Activated CD4-positive, CD25-positive, alpha-beta regulatory T cell treated with anti-CD3 and anti-CD28 coated beads, Interleukin-2, amount 50 U/mL, for 16 hours (primary cell): ENCODE data around the gene KIF7.
"Not testable (repeated sequence)": the region's sequence is repeated elsewhere in the genome, so short reads cannot be mapped to it uniquely, and the experiment has no call there.

Experiments
- DNase-seq: peaks from one replicate; pipeline ENCODE4 v3.0.0-alpha.2; 2020; ENCODE audit warnings: low read depth, low spot score

KIF7 gene, protein sequence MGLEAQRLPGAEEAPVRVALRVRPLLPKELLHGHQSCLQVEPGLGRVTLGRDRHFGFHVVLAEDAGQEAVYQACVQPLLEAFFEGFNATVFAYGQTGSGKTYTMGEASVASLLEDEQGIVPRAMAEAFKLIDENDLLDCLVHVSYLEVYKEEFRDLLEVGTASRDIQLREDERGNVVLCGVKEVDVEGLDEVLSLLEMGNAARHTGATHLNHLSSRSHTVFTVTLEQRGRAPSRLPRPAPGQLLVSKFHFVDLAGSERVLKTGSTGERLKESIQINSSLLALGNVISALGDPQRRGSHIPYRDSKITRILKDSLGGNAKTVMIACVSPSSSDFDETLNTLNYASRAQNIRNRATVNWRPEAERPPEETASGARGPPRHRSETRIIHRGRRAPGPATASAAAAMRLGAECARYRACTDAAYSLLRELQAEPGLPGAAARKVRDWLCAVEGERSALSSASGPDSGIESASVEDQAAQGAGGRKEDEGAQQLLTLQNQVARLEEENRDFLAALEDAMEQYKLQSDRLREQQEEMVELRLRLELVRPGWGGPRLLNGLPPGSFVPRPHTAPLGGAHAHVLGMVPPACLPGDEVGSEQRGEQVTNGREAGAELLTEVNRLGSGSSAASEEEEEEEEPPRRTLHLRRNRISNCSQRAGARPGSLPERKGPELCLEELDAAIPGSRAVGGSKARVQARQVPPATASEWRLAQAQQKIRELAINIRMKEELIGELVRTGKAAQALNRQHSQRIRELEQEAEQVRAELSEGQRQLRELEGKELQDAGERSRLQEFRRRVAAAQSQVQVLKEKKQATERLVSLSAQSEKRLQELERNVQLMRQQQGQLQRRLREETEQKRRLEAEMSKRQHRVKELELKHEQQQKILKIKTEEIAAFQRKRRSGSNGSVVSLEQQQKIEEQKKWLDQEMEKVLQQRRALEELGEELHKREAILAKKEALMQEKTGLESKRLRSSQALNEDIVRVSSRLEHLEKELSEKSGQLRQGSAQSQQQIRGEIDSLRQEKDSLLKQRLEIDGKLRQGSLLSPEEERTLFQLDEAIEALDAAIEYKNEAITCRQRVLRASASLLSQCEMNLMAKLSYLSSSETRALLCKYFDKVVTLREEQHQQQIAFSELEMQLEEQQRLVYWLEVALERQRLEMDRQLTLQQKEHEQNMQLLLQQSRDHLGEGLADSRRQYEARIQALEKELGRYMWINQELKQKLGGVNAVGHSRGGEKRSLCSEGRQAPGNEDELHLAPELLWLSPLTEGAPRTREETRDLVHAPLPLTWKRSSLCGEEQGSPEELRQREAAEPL (N-terminal part only)

DNA sequence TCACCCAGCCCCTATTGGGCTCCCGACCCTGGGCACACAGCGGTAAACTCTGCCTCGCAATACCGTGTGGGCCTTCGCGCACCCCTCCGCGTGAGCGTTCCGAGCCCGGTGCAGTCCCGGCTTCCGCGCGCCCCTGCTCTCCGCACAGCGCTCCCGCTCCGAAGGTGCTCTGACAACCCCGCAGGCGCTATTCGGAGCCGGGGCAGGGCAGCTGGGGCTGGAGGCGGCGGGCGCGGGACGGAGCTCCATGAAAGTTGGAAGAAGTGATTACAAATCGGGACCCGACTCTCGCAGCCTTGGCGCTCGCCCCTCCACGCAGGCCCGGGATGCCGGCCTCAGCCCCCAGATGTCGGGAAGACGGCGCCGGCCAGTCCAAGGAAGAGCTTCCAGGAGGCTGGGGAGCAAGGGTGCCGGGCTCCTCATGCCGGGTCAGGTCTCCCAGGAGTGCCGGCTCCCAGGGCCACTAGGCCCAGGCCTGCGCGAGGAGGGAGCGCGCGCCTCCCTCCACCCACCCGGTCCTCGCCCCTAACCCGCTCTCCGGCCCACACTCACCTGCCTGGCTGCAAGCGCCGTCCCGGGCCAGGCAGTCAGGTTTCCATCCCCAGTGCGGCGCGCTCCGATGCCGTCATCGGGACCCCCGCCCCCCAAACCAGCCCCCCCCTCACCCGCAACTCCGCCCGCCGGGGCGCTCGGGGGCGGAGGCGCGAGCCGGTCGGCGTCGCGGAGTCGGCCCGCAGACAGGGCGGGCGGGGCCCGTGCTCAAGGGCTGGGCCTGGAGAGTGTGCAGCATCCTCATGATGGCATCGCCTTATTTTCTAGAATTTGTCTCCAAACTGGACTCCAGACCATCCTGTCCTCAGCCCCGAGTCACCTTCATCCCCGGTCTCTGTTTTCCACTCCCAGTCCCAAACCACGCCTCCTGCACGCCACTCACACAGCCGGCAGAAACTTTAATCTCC is at the start of gene KIF7:
Gene KIF7 (minus strand): TSS at position 621 of the 959 bp plus-strand sequence. CDS start 2,537 bp downstream, outside the sequence.
- no peak for DNase-seq

DNA sequence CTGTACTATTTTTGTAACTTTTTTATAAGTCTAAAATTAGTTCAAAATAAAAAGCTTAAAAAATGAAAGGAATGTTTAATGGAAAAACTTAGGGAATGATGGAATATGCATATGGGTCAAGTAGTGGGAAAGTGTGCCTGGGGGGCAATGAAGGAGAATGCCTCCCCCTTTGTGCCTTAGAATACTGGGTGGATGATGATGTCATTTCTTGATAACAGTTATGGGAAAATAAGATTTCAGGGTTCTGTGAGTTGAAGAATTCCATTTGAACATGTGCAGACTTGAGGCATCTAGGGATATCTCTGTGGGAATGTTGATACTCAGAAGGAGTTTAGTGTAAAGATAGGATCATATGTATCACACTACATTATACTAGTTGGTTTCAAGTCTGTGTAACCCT is 49.1 kb upstream of the KIF7 start:
- no peak for DNase-seq

DNA sequence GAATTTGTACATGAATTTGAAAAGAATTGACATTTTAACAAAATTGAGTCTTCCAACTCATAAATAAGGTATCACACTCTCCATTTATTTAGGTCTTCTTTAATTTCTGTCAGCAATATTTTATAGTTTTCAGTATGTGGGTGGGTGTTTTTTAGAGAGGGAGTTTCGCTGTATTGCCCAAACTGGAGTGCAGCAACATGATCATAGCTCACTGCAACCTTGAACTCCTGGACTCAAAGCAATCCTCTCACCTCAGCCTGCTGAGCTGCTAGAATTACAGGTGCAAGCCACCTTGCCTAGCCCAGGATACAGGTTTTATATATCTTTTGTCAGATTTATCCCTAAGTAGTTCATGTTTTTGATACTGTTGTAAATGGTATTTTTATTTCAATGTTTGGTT is 39.9 kb upstream of the KIF7 start:
- DNase-seq, result no peak

DNA sequence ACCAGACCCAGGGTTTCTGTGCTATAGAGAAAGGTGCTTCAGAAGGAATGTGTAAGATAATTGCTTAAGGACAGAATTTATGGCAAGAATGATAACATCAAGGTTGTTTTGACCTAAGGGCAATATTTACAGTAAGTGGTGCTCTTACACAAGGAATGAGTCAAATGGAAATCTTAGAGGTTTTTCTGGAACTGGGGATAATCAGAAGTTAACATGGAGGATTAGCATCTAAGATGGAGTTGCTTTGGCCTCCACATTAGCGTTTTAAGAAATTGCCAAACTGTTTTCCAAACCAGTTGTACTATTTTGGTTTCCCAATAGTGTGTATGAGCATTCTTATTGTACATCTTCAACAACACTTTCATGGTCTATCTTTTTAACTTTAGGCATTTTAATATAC is 38.4 kb upstream of the KIF7 start:
- no peak for DNase-seq

DNA sequence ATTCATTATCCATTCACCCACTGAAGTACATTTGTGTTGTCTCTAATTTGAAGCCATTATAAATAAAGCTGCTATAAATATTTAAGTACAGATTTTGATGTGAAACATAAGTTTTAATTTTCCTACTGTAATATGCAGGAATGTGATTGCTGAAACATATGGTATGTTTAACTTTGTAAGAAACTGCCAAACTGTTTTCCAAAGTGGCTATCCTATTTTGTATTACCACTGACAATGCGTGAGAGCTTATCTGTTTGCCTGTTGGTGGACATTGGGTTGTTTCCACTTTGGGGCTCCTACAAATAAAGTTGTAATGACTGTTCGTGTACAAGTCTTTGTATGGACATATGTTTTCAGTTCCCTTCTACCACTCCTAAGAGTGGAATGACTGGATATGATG is 37.8 kb upstream of the KIF7 start:
- no peak for DNase-seq

DNA sequence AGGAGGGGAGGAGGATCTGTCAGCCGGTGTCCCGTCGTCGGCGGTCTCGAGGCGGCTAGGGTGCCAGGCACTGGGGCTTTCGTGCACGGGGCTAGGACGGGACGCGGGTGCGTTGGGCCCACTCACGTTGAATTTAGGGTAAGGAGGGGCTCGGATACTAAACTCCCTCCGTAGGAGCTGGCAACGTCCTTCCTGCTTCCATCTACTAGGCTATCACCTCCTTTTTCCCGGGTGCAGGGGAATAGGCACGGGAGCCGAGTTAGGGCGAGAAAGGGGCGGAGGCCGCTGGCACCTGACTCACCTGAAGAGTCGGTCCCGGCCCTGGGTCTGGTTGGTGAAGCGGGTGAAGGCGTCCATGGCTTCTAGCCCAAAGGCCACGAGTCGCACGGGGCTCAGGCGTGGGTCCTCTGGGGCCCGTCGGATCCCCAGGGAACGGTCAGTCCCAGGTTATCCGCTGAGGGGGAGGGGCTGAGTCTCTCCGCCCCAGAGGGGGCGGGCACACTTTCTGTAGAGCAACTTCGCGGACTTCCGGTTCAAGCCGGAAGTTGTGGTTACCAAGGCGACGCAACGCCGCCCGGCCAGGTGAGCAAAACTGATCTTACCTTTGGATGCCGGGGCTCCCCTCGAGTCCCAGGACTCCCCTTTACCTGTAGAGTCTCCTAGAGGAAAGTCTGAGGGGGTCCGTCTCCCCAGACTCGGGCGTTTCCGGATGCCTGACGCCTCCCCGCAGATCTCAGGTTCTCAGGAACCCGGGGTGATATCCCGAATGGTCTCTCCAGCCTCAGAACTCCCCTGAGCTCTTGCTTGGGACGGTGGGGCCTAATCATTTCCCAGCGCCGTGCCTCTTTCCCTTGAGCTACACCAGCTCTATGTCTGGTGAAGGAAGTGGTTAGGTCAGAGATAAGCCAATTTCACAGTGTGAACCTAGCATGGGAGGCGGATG is 35.3 kb upstream of the KIF7 start, which contains the start of the genes PEX11A and WDR93:
Gene PEX11A (minus strand): TSS at position 479 of the 943 bp plus-strand sequence. CDS start 122 bp downstream, at position 357.
Gene WDR93 (plus strand): TSS at position 536 of the 943 bp plus-strand sequence. CDS start 10,936 bp downstream, outside the sequence.
- DNase-seq, result peak; percentile 55

DNA sequence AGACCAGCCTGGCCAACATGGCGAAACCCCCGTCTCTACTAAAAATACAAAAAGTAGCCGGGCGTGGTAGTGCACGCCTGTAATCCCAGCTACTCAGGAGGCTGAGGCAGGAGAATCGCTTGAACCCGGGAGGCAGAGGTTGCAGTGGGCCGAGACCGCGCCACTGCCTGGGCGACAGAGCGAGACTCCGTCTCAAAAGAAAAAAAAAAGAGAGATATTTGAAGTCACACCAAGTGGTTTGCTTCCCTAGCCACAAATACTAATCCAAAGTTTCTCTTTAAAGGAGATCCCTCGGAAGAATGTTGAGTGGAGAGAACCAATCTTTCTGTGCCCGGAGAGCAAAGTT is 34.6 kb upstream of the KIF7 start:
- DNase-seq, result not testable (repeated sequence)

DNA sequence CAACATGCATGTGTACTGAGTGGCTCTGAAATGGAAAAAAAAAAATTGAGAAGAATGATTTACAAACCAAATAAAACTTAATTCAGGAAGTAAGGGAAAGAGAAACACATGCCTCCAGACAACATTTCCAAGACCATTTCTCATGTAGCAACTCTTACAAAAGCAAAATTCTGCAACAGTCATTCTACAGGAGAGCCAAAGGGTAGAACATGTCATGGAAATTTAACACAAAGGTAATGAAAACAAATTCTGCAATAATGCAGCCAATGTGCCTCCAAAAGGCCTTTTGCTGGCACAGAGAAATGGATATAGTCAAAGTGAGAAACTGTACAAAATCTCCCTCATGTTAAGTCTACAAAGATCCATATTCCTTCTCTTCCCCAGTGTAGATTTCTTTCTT is 31.3 kb upstream of the KIF7 start:
- no peak for DNase-seq

DNA sequence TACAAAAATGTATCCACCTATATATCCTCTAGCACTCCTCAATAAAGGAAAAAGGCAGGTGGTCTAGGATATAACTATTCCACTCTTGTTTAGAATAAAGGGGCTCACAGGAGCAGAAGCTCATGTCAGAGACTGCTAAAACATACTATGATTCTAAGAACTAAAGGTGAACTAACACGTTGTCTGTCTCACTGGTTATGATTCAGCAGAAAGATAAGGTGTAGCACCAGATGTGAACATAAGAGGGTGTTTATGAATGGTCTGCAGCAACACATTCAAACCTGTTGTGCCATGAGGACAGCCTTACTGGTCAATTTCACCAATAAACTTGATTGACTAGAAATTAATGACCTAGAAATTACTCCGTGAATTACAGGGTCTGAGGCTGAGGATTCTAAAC is 30.7 kb upstream of the KIF7 start:
- DNase-seq, result no peak

DNA sequence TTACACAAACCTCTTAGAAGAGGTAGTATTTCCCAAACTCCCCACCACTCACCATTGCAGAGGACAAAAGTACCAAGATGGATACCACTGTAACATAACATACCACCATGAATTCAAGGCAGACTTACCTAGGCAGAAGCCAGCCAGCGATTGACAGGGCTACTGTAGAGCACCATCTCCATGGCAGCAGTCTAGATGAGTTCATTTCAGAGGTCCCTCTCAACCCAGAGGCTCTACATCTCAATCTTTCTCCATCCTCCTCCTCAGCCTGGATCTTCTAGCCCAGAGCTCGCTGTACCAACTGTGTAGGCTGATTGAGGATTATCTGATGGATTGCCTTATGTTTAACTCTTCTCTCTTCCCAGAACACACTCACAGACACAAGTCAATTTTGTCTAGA is 25.9 kb upstream of the KIF7 start:
- DNase-seq, result no peak

DNA sequence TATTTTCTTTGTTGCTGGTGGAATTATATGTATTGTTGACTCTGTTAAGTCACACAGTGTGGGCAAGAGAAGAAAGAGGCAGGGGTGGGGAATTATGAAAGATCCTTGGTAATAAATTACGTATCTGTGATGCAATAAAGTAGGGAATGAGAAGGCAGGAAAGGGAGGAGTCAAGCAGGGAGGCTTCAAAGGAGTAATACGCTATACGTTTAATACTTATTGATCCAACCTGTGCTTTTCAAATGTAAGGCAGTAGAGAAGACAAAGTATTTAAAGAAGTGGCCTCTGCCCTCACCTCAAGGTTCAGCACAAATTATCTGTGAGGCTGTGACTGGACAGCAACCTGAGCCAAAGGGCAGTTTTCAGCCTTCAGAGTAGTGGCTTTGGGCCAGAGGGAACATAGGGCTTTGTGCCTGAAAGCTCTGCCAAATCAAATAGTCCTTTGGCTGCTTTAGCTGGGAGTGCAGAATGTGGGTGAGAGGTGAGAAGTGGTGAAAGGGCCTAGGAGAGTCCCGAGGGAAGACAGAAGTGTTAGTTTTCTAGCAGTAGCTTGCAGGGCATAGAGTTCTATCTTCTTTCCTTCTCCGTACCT is 25.1 kb upstream of the KIF7 start:
- DNase-seq, result no peak

DNA sequence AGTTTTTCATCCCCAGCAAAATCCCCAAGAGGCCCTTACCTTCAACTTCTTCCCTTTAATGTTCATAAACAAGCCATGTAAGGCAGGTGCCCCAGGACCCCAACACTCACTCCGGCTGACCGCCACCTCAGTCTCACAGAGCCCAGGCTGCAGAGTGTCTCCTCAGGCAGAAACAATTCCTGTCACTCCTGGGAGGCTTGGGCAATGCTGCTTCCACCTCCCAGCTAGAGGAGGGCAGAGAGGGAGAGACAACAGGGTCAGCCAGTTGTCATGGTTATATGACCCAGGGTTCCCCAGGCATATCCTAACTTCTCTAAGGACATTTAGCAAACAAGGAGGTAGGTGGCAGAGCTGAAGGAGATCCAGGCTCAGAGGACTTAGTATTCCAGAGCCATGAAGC is 23.9 kb upstream of the KIF7 start, which contains the start of gene PLIN1:
Gene PLIN1 (minus strand): TSS at position 156 of the 400 bp plus-strand sequence. CDS start 1,878 bp downstream, outside the sequence.
- no peak for DNase-seq

DNA sequence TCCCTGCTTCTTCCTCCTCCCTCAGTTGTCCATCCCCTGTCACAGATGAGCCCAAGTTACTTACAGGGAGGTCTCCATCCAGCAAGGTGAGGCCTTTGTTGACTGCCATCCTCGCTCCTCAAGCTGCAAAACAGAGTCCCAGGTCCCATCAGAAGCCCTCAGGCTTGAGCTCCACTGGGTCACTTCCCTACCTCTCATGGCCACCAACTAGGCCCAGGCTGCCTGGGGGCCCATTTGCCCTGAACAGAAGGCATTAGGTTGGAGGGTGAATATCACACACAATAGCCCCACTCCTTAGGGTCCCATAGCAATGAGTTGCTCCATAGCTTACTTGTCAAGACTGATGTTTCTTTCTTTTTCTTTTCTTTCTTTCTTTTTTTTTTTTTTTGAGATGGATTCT is 22.1 kb upstream of the KIF7 start:
- DNase-seq, result no peak

DNA sequence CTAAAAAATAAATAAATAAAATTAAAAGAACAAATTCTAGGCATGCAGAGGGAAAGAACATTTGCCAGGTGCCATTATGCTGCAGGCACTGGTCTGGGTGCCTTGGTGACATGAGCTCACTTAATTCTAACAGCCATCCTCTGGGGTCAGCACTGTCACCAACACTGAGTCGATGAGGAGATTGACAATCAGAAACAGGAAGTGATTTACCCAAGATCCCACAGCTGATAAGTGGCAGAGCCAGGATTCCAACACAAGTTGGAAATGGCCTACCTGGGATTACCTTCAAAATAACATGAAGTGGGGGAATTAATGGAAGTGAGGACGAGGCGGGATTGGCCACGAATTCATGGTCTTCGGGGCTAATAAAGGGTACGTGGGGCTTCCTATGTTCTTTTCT is 20.3 kb upstream of the KIF7 start:
- no peak for DNase-seq

DNA sequence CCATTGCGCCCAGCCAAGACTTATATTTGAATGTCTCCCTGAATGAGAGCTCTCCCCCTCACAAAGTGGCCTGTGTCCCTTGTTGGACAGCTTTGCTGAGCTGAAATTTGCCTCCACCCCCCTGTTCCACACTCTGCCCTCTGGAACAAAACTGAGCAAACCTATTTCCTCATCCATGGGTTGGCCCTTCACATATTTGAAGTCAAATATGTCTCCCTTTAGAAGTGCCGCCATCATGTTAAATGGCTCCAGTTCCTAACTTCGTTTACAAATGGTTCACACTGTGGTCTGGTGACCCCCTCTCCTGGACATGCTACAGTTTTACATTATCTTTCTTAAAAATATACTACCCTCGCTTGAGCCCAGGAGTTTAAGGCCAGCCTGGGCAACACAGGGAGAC is 19.3 kb upstream of the KIF7 start:
- no peak for DNase-seq

DNA sequence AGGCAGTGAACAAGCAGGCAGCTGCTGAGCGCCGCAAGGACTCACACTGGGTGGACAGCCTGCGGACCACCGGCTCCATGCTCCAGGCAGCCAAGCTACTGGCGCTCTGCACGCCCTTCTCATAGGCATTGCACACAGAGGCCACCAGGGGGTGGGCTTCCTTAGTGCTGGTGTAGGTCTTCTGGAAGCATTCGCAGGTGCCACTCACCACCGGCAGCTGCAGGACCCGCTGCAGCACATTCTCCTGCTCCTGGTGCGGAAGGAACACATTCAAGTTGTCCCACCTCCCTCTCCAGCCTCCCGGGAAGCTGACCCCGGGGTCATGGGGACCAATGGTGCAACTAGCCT is 17.9 kb upstream of the KIF7 start:
- DNase-seq, result no peak

DNA sequence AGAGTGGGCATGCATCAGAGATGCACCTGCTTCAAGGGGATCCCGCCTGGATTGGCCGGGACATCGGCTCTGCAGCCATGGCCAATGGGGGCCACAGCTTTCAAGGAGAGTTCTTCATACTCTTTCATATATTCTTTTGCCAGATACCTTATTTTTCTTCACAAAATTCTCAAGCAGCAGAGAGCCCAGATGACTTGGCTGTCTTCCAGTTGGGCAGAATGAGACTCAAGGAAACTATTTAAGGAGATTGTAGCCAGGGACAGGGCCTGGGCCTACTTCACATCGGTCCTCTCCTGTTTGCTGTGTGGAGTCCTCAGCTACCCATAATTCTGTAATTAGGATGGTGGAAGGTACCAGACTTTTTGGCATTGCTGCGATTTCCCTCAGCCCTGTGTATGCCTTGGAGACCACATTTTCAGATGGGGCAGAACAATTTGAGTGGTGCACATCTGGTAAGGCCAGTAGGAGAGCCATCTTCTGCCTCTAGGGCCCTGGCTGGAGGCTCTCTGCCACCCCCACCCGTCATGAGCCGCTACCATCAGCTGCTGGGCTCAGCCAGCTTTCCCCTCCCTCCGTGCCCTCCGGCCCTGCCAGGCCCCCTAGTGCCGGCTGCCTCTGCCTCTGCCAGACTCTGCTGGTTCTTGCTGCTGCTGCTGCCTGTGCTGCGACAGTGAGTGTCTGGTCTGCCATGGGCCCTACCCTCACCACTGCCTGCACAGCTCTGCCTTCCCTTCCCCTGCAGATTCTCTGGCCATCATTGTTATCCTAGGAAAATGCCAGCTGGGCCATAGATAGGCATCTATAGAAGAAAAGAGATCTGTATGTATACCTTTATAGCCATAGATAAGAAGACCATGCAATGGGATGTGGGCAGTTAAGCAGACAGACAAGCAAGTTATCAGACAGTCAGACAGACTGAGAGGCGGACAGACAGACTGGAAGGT is 17.2 kb upstream of the KIF7 start:
- no peak for DNase-seq

DNA sequence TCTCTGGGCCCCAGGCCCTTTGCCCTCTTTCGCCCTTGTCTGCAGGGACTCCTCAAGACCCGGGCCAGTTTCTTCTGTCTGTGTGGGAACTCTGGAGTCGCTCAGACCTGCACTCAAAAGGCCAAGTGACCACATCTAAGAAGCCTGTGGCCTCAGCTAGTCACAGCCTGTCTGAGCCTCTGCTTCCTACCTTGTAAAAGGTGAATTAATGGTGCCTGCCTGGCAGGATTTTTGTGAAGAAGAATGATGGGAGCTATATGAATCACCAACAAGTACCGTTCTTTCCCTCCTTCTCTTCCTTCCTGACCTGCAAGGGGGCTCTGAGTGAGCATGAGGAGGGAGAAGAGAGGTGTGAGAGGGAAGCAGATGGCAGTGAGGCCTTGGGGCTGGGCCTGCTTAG is 16.4 kb upstream of the KIF7 start:
- DNase-seq, result no peak
